Rectal smooth muscle tissue (tissue), 1 donor: ENCODE data around the gene PPFIA1.
A peak's percentile ranks its signal among the peaks of the same experiment; 100 is the strongest.

Source experiments
- H3K27ac ChIP-seq: one replicate; pipeline ENCODE4 v1.7.0; 2013; ENCODE audit warnings: low read depth, low read length, inconsistent platforms
- H3K27me3 ChIP-seq: one replicate; pipeline ENCODE4 v1.7.0; 2013; ENCODE audit warnings: low read length; ENCODE audit not compliant: control insufficient read depth, insufficient read depth
- H3K36me3 ChIP-seq: one replicate; pipeline ENCODE4 v1.7.0; 2013; ENCODE audit warnings: low read length; ENCODE audit not compliant: control insufficient read depth, insufficient read depth
- H3K4me1 ChIP-seq: one replicate; pipeline ENCODE4 v1.7.0; 2013; ENCODE audit warnings: low read length; ENCODE audit not compliant: control insufficient read depth, insufficient read depth
- H3K4me3 ChIP-seq: one replicate; pipeline ENCODE4 v1.7.0; 2013; ENCODE audit warnings: low read length
- H3K9ac ChIP-seq: one replicate; pipeline ENCODE4 v1.7.0; 2013; ENCODE audit warnings: low read length

PPFIA1 gene

DNA sequence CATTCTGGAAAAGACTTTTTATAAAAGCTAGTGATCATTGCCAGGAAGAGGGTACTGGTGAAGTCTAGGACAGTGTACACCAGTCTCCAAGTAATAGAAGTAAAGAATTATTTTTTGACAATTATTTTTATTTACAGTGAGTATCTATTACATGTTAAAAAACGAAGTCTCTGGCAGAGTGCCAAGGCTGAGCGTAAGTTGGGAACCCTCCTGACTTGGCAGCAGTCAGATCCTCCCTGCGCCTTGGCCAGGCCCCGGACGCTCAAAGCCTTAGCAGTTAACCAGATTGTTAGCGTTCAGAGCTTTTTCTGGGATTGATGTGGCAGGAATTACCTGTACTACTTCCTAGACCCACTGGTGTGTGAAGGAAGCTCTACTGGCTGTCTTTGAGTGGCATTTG lies 89.7 kb downstream of the PPFIA1 start:
- Histone ChIP-seq H3K4me3 (no peak overlapping the region), H3K4me1 (peaks cover 4% of the 10 kb centered on the region), H3K9ac (no peak overlapping the region), H3K27ac (no peak overlapping the region), H3K36me3 (peaks cover 25% of the 10 kb centered on the region), H3K27me3 (no peaks in the 10 kb centered on the region)

DNA sequence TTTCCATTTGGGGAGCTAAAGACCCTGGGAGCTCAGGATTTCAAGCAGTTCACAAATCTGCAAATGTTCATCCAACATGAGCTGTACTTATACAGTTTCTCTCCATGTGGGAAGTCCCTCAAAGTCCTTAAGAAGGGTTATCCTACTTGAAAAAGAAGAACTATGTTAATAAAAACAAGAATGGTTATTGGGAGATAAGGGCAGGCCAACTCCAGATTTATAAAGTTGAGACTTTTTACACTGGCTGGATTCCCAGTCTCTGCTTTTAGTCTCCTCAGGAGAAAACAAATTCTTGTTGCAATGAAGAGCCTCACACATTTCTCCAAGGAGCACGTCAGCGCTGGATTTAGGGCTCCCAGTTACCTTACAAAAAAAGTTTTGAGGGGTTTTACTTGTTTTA lies 93.7 kb downstream of the PPFIA1 start:
- H3K27ac ChIP-seq, result peak overlapping the region; percentile 33
- H3K9ac ChIP-seq, result no peak overlapping the region
- peaks cover 4% of the 10 kb centered on the region for H3K4me1 ChIP-seq
- no peak overlapping the region for H3K4me3 ChIP-seq
- no peaks in the 10 kb centered on the region for H3K27me3 ChIP-seq
- H3K36me3 ChIP-seq, result peaks cover 16% of the 10 kb centered on the region

DNA sequence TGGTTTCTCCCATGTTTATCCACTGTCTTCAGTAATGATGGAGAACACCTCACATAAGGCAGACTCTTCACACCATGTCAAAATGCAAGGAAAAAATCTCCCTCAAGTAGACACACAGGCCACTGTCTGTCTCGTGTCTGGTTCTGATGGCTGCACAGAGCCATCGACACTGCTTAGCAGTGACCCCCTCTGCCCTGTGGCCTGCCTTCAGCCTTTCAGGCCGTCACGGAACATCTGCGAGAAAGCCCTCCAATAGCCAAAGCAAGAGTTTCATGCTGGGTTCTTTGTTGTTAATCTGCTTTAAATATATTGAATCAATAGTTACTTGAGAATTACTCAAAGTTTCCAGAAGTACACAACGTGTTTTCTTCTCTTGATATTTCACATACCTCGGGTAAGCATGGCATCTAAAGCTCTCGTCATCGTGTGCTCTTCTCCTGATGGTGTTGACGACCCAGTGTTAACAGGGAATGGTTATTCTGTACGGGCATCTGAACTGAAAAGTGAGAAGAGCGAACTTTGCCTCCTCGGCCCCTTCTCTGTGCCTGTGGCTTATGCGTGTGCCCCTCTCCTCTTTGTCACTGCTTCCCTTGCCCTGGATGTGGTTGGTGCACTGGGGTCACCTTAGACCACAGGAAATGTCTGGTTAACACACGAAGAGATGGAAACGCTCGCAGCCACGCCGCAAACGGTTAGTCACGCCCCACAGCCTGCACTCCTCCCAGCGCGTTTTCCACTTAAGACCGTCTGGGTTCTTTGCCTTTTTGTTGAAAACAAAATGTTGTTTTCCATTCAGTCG lies 94.5 kb downstream of the PPFIA1 start:
- Histone ChIP-seq H3K9ac (no peak overlapping the region), H3K36me3 (peaks cover 13% of the 10 kb centered on the region), H3K27ac (no peak overlapping the region), H3K4me3 (no peak overlapping the region), H3K4me1 (peaks cover 4% of the 10 kb centered on the region), H3K27me3 (no peaks in the 10 kb centered on the region)

DNA sequence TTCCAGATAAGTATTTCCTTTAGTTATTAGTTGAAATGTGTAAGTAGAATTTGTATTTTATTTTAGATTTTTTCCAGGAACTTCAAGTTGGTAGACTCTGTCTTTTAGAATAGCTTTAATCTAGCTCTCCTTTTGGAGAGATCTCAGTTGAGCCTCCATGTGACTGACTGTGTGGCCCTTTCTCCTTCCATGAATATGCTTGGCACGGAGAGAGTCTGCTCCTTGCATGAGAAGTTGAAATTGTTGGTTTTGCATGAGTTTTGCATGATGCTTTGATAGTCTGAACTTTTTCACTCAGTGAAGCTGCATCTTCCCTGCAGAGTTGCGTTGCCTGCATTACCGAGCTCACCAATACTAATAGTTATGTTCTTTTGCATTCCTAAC lies 95.0 kb downstream of the PPFIA1 start:
- no peak overlapping the region for H3K27ac ChIP-seq

GRCh38 chr11:70367071-70367470 lies 96.6 kb downstream of the PPFIA1 start:
- no peak overlapping the region for H3K27ac ChIP-seq
- no peak overlapping the region for H3K4me3 ChIP-seq
- H3K9ac ChIP-seq, result no peak overlapping the region
- no peaks in the 10 kb centered on the region for H3K27me3 ChIP-seq
- peaks cover 4% of the 10 kb centered on the region for H3K4me1 ChIP-seq
- peaks cover 13% of the 10 kb centered on the region for H3K36me3 ChIP-seq

More for the DNA sequence above, 95.0 kb downstream of the PPFIA1 start:
- Histone ChIP-seq H3K27me3 (no peaks in the 10 kb centered on the region), H3K9ac (no peak overlapping the region), H3K4me1 (peaks cover 4% of the 10 kb centered on the region), H3K4me3 (no peak overlapping the region), H3K36me3 (peaks cover 13% of the 10 kb centered on the region)

GRCh38 chr11:70368961-70369360 lies 98.5 kb downstream of the PPFIA1 start:
- peaks cover 4% of the 10 kb centered on the region for H3K4me1 ChIP-seq
- H3K4me3 ChIP-seq, result no peak overlapping the region
- no peak overlapping the region for H3K27ac ChIP-seq
- H3K36me3 ChIP-seq, result peaks cover 16% of the 10 kb centered on the region
- no peaks in the 10 kb centered on the region for H3K27me3 ChIP-seq
- H3K9ac ChIP-seq, result no peak overlapping the region

DNA sequence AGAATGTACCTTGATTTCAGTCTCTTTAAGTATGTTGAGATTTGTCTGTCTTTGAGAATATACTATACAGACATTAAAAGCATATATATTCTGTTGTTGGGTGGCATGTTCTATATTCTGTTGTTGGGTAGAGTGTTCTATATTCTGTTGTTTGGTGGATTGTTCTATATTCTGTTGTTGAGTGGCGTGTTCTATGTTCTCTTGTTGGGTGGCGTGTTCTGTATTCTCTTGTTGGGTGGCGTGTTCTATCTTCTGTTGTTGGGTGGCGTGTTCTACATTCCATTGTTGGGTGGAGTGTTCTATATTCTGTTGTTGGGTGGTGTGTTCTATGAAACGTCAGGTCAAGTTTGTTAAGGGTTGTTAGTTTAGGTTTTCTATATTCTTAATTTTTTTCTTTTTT lies 100.8 kb downstream of the PPFIA1 start:
- Histone ChIP-seq H3K4me3 (no peak overlapping the region), H3K27me3 (no peaks in the 10 kb centered on the region), H3K9ac (no peak overlapping the region), H3K4me1 (no peaks in the 10 kb centered on the region), H3K27ac (no peak overlapping the region), H3K36me3 (peaks cover 18% of the 10 kb centered on the region)

- Histone ChIP-seq H3K27ac (no peak overlapping the region), H3K36me3 (peaks cover 16% of the 10 kb centered on the region), H3K27me3 (no peaks in the 10 kb centered on the region), H3K4me1 (no peaks in the 10 kb centered on the region), H3K9ac (no peak overlapping the region), H3K4me3 (no peak overlapping the region)
These were observed 101.6 kb downstream of the PPFIA1 start for GRCh38 chr11:70372076-70372475.

DNA sequence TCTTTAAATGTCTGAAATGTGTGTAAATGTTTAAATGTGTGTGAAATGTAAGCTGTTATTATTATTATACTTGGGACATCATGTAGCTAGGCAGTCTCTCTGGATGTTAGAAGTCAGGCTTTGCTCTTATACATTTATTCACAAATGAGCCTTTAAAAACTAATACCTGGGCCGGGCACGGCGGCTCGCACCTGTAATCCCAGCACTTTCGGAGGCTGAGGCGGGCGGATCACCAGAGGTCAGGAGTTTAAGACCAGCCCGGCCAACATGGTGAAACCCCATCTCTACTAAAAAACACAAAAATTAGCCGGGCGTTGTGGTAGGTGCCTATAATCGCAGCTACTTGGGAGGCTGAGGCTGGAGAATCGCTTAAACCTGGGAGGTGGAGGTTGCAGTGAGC lies 106.1 kb downstream of the PPFIA1 start:
- H3K36me3 ChIP-seq, result peaks cover 14% of the 10 kb centered on the region
- H3K9ac ChIP-seq, result no peak overlapping the region

DNA sequence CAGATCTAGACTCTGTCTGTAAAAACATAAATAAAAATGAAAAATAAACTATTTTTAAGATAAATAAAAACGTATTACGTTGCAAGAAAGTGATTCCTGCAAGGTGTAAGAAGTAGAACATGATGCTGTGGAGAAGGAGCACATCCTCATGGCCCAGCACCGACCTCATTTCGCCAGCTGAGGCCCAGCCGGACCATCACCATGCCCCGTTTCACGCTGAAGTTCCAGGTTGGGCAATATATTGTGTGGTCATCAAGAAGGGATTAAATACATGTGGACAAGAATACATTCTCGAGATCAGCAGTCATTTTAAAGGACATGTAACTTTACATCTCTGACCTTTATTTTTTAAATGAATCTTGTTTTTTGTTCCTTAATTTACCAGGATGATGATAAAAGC lies 107.2 kb downstream of the PPFIA1 start:
- Histone ChIP-seq H3K27ac (no peak overlapping the region), H3K9ac (no peak overlapping the region), H3K36me3 (peaks cover 9% of the 10 kb centered on the region), H3K27me3 (no peaks in the 10 kb centered on the region), H3K4me1 (peaks cover 7% of the 10 kb centered on the region), H3K4me3 (no peak overlapping the region)

More for the DNA sequence above, 106.1 kb downstream of the PPFIA1 start:
- H3K4me3 ChIP-seq, result no peak overlapping the region
- H3K27ac ChIP-seq, result no peak overlapping the region
- no peaks in the 10 kb centered on the region for H3K4me1 ChIP-seq
- H3K27me3 ChIP-seq, result no peaks in the 10 kb centered on the region

- Histone ChIP-seq H3K4me1 (peaks cover 12% of the 10 kb centered on the region), H3K36me3 (peaks cover 11% of the 10 kb centered on the region), H3K9ac (no peak overlapping the region), H3K27ac (no peak overlapping the region), H3K4me3 (no peak overlapping the region), H3K27me3 (no peaks in the 10 kb centered on the region)
These were observed 108.1 kb downstream of the PPFIA1 start for GRCh38 chr11:70378506-70379134.

- Histone ChIP-seq H3K36me3 (peaks cover 6% of the 10 kb centered on the region), H3K9ac (no peak overlapping the region), H3K27ac (no peak overlapping the region), H3K27me3 (no peaks in the 10 kb centered on the region), H3K4me1 (peaks cover 13% of the 10 kb centered on the region), H3K4me3 (no peak overlapping the region)
These were observed 110.9 kb downstream of the PPFIA1 start for GRCh38 chr11:70381350-70381749.
